Panc1 (cell line): ENCODE results near the gene MYLK. TPM values are rescaled to one million over a fixed set of nuclear protein-coding genes. Genes with fewer than 3 reads are reported as not detected.
"Not testable (repeated sequence)": the region's sequence is repeated elsewhere in the genome, so short reads cannot be mapped to it uniquely, and the experiment has no call there.

Experiments used
- ATAC-seq: fragments of 200-7000 bp; cut with Tn5 transposase; 2 replicates; pipeline ENCODE4 v1.9.1; 2020; ENCODE audit warnings: mild to moderate bottlenecking, moderate library complexity
- BruUV-seq: library from RNA; stranded (reverse); fragments of 400-500 nt; replicated peaks from 2 replicates; lab custom pipeline; 2021; lab: Mats Ljungman, UMichigan
- CTCF ChIA-PET: fragments of 300-600 bp; sonication (Branson Sonifier 250); formaldehyde crosslinking; loops from one replicate; lab custom pipeline; 2022; ENCODE audit warnings: antibody characterized with exemption; lab: Charles Lee
- POLR2A ChIA-PET: fragments of 300-600 bp; sonication (Branson Sonifier 250); formaldehyde crosslinking; loops from one replicate; lab custom pipeline; 2022; ENCODE audit warnings: antibody characterized with exemption; lab: Charles Lee
- DNase-seq: peaks from one replicate; pipeline ENCODE4 v3.0.0-alpha.2; 2010; ENCODE audit warnings: low read depth, low spot score
- H3K27ac ChIP-seq: 2 replicates; pipeline ENCODE4 v1.5.1; 2011; ENCODE audit warnings: mild to moderate bottlenecking, low read length, inconsistent platforms
- H3K27me3 ChIP-seq: fragments of 200-500 bp; sonication (Bioruptor generic); 2 replicates; pipeline ENCODE4 v1.6.0; 2014; ENCODE audit warnings: low read length, inconsistent platforms; ENCODE audit not compliant: control insufficient read depth, insufficient read depth
- H3K36me3 ChIP-seq: fragments of 200-500 bp; sonication (Bioruptor generic); 2 replicates; pipeline ENCODE4 v1.5.1; 2014; ENCODE audit warnings: inconsistent platforms, mild to moderate bottlenecking, low read length, moderate library complexity; ENCODE audit not compliant: control insufficient read depth, insufficient read depth
- H3K4me1 ChIP-seq: 2 replicates; pipeline ENCODE4 v1.5.1; 2011; ENCODE audit warnings: inconsistent platforms, mild to moderate bottlenecking, low read length, moderate library complexity; ENCODE audit not compliant: control insufficient read depth, insufficient read depth
- H3K4me3 ChIP-seq, 2 experiments: 2 replicates each; pipeline ENCODE4 v1.5.1; 2011 to 2012; ENCODE audit warnings: low read depth in 2 of 2, low read length in 2 of 2, mild to moderate bottlenecking in 2 of 2, inconsistent platforms in 1 of 2, moderate library complexity in 1 of 2
- H3K9me3 ChIP-seq: fragments of 200-500 bp; sonication (Bioruptor generic); 2 replicates; pipeline ENCODE4 v1.5.1; 2014; ENCODE audit warnings: low read depth, mild to moderate bottlenecking, inconsistent platforms, low read length, moderate library complexity; ENCODE audit not compliant: control insufficient read depth, insufficient read depth
- CTCF ChIP-seq: fragments of 450-650 bp; IDR thresholded peaks from 2 replicates; pipeline ENCODE4 v1.5.1; 2017; ENCODE audit warnings: mild to moderate bottlenecking
- POLR2AphosphoS5 ChIP-seq: IDR thresholded peaks from 2 replicates; pipeline ENCODE4 v1.6.1; 2012; ENCODE audit warnings: mild to moderate bottlenecking, low read depth, low read length, moderate library complexity
- REST ChIP-seq, 2 experiments: IDR thresholded peaks; 2 replicates each; pipeline ENCODE4 v1.6.1; 2011 to 2012; ENCODE audit warnings: low read depth in 2 of 2, control low read depth in 1 of 2, low read length in 1 of 2, mild to moderate bottlenecking in 1 of 2, moderate library complexity in 1 of 2; ENCODE audit not compliant: insufficient read depth in 1 of 2
- SIN3A ChIP-seq: IDR thresholded peaks from 2 replicates; pipeline ENCODE4 v1.6.1; 2012; ENCODE audit warnings: low read depth, mild to moderate bottlenecking, low read length, moderate library complexity, borderline replicate concordance; ENCODE audit not compliant: insufficient read depth
- TCF7L2 ChIP-seq: IDR thresholded peaks from 2 replicates; pipeline ENCODE4 v1.6.1; 2011; ENCODE audit warnings: mild to moderate bottlenecking, low read depth, low read length, inconsistent platforms
- in situ Hi-C: cut with HindIII; loops from 2 replicates; pipeline ENCODE4 v1.10.0; 2016; ENCODE audit warnings: low sequenced_read_pairs, low pct_unique_long_range_greater_than_20kb
- intact Hi-C: fragments of 100-400 bp; cut with micrococcal nuclease; formaldehyde crosslinking; loops from one replicate; pipeline ENCODE4 v1.10.0; 2022; ENCODE audit not compliant: unreplicated experiment
- total RNA-seq: library from RNA; stranded (reverse); gene quantifications from one replicate; pipeline ENCODE4 v1.2.1, GENCODE V29; 2021; ENCODE audit not compliant: unreplicated experiment

The MYLK gene
- total RNA-seq, 1 experiment from 2014 or later = 29.7 TPM

GRCh38 chr3:123616593-123616992 is 267.5 kb downstream of the MYLK start:
- H3K4me3 ChIP-seq = no peak overlapping the region

GRCh38 chr3:123613543-123613942 is 270.6 kb downstream of the MYLK start:
- CTCF ChIA-PET = no interaction called here
- Histone ChIP-seq H3K9me3 (no peaks in the 10 kb centered on the region), H3K4me1 (0 out of 2 replicates have a peak, but pooled peaks cover 4% of the 10 kb centered on the region), H3K4me3 (no peak overlapping the region), H3K27me3 (no peaks in the 10 kb centered on the region), H3K36me3 (no peaks in the 10 kb centered on the region), H3K27ac (no peak overlapping the region)
- DNase-seq = no peak
- in situ Hi-C loops (no loop called here), intact Hi-C loops (no loop called here)
- POLR2A ChIA-PET = no interaction called here
- BruUV-seq = TSS peak; percentile 71
- no peak for ATAC-seq
- TF ChIP-seq REST (IDR thresholded peaks at IDR 0.05; ENCODE audit: insufficient read depth in 1 of 2, low read depth in 2 of 2, low read length in 1 of 2) (no peak), SIN3A (no peak), TCF7L2 (no peak), POLR2AphosphoS5 (no peak), CTCF (no peak)

More at GRCh38 chr3:123616593-123616992, 267.5 kb downstream of the MYLK start:
- ATAC-seq (no peak), DNase-seq (no peak)
- Histone ChIP-seq H3K4me1 (no peaks in the 10 kb centered on the region), H3K27me3 (no peaks in the 10 kb centered on the region), H3K27ac (no peak overlapping the region), H3K9me3 (no peaks in the 10 kb centered on the region), H3K36me3 (no peaks in the 10 kb centered on the region)
- in situ Hi-C loops (no loop called here), intact Hi-C loops (no loop called here)
- POLR2A ChIA-PET = interaction anchor here (0.7 kb wide), 1 partner anchor 48 kb away, joined by 3 read pairs; no protein-coding TSS in a partner anchor
- CTCF ChIA-PET = no interaction called here
- TF ChIP-seq SIN3A (no peak), TCF7L2 (no peak), POLR2AphosphoS5 (no peak), REST (IDR thresholded peaks at IDR 0.05; ENCODE audit: insufficient read depth in 1 of 2, low read depth in 2 of 2, low read length in 1 of 2) (no peak), CTCF (no peak)
- no TSS peak for BruUV-seq

- H3K4me3 ChIP-seq, CTCF ChIA-PET, in situ Hi-C loops, BruUV-seq, H3K4me1 ChIP-seq, H3K36me3 ChIP-seq, POLR2A ChIA-PET, H3K9me3 ChIP-seq, H3K27me3 ChIP-seq, H3K27ac ChIP-seq, DNase-seq, intact Hi-C loops, ATAC-seq: not testable (repeated sequence)
Measured at GRCh38 chr3:123611674-123612073, 272.5 kb downstream of the MYLK start.
